ENCODE measurements around the gene ORC3. TPM values are rescaled to one million over a fixed set of nuclear protein-coding genes. Genes with fewer than 3 reads are reported as not detected.

ORC3 gene
- total RNA-seq, 2 experiments from 2014 or later: 33.8 to 36.1 TPM

DNA sequence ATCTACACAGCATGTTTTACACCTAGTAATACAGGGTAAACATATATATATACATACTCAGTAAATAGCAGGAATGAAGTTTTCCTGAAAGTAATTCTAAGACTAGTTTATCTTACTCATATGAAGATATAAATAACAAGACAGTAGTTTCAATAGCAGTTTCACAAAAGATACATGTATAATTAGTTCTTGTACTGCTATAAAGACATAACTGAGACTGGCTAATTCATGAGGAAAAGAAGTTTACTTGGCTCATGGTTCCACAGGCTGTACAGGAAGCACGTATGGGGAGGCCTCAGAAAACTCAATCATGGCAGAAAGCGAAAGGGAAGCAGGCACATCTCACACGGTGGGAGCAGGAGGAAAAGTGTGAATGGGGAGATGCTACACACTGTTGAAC, 17.1 kb upstream of the ORC3 start:
- Mint-ChIP-seq H3K36me3 (ENCODE audit: low read depth) (peaks cover 18% of the 10 kb centered on the region), H3K4me1 (ENCODE audit: low read depth) (peaks cover 48% of the 10 kb centered on the region), H3K4me3 (no peak overlapping the region), H3K27me3 (ENCODE audit: low read depth) (no peaks in the 10 kb centered on the region), H3K27ac (peak overlapping the region; percentile 1), H3K9me3 (no peaks in the 10 kb centered on the region)
- CTCF ChIA-PET: interaction anchor here (1.2 kb wide), 1 partner anchor 30 kb away, joined by 3 read pairs; no protein-coding TSS in a partner anchor
- intact Hi-C loops (cut with micrococcal nuclease): loop anchor here (5.0 kb wide), 1 partner anchor 234 kb away; no protein-coding TSS in a partner anchor
- DNase-seq: no peak

- Mint-ChIP-seq H3K9me3 (no peaks in the 10 kb centered on the region), H3K27me3 (ENCODE audit: low read depth) (no peaks in the 10 kb centered on the region), H3K4me3 (no peak overlapping the region), H3K36me3 (ENCODE audit: low read depth) (peaks cover 14% of the 10 kb centered on the region), H3K4me1 (ENCODE audit: low read depth) (peaks cover 48% of the 10 kb centered on the region), H3K27ac (peak overlapping the region; percentile 1)
- intact Hi-C loops (cut with micrococcal nuclease): loop anchor here (5.0 kb wide), 1 partner anchor 234 kb away; no protein-coding TSS in a partner anchor
- CTCF ChIA-PET: no interaction called here
- no peak for DNase-seq
Observed at GRCh38 chr6:87573307-87574024, 16.5 kb upstream of the ORC3 start.

DNA sequence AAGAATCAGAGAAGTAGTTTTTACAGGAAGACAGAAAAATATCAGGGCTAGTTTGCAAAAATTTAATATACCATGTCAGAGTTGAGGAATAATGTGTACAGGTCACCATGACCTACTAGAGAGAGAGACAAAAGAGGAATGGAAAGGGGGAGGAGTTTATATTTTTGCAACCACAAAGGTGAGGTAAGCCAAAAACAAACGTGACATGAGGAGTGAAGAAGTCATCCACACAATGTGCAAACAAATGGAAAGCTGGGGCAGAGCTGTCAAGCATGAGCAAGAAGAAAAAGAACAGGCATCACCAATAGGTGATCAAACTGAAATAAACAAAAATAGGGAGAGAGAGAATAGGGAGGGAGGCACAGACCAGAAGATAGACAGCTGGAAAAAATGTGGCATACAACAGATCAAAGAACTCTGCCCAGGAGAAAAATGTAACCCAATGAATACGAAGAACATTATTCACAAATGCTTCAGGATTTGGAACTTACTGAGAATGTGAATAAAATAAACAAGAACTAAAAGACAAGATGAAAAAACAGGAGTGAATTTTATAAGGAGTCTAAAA, 15.6 kb upstream of the ORC3 start:
- no peaks in the 10 kb centered on the region for H3K27me3 Mint-ChIP-seq (ENCODE audit: low read depth)
- H3K4me1 Mint-ChIP-seq (ENCODE audit: low read depth): peaks cover 50% of the 10 kb centered on the region
- intact Hi-C loops (cut with micrococcal nuclease): loop anchor here (5.0 kb wide), 1 partner anchor 233 kb away; no protein-coding TSS in a partner anchor
- H3K4me3 Mint-ChIP-seq: no peak overlapping the region
- H3K27ac Mint-ChIP-seq: peak overlapping the region; percentile 39
- H3K9me3 Mint-ChIP-seq: no peaks in the 10 kb centered on the region
- CTCF ChIA-PET: no interaction called here
- peaks cover 15% of the 10 kb centered on the region for H3K36me3 Mint-ChIP-seq (ENCODE audit: low read depth)
- no peak for DNase-seq

GRCh38 chr6:87575423-87575822, 14.5 kb upstream of the ORC3 start:
- Mint-ChIP-seq H3K27me3 (ENCODE audit: low read depth) (no peaks in the 10 kb centered on the region), H3K4me1 (ENCODE audit: low read depth) (peaks cover 53% of the 10 kb centered on the region), H3K4me3 (no peak overlapping the region), H3K36me3 (ENCODE audit: low read depth) (peaks cover 23% of the 10 kb centered on the region), H3K27ac (no peak overlapping the region), H3K9me3 (no peaks in the 10 kb centered on the region)
- intact Hi-C loops (cut with micrococcal nuclease): no loop called here
- CTCF ChIA-PET: interaction anchor here (0.6 kb wide), 1 partner anchor 40 kb away, joined by 3 read pairs; no protein-coding TSS in a partner anchor
- DNase-seq: no peak

DNA sequence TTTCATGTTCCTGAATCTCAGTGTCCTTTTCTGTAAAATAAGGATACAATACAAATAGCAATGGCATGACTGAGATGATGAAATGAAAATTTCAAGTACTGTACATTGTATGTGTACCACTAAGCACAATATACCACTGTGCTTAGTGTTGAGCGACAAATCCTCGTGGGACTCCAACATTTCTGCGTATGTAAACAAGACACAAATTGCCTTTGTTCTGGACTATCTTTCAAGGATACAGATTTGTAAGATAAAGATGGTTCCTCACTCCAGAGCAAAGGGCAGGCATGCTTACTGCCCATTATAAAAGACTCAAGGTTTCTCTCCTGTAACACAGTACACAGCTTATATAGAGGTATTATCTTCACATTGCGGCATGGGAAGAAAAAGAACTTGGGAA, 6.1 kb upstream of the ORC3 start:
- Mint-ChIP-seq H3K36me3 (ENCODE audit: low read depth) (peaks cover 34% of the 10 kb centered on the region), H3K27me3 (ENCODE audit: low read depth) (no peaks in the 10 kb centered on the region), H3K27ac (no peak overlapping the region), H3K4me1 (ENCODE audit: low read depth) (peaks cover 52% of the 10 kb centered on the region), H3K9me3 (no peaks in the 10 kb centered on the region), H3K4me3 (no peak overlapping the region)
- intact Hi-C loops (cut with micrococcal nuclease): no loop called here
- DNase-seq: no peak
- CTCF ChIA-PET: no interaction called here

- no peak overlapping the region for H3K27ac Mint-ChIP-seq
- intact Hi-C loops (cut with micrococcal nuclease): no loop called here
- H3K9me3 Mint-ChIP-seq: no peaks in the 10 kb centered on the region
- no peak overlapping the region for H3K4me3 Mint-ChIP-seq
- DNase-seq: no peak
- no peaks in the 10 kb centered on the region for H3K27me3 Mint-ChIP-seq (ENCODE audit: low read depth)
- peaks cover 27% of the 10 kb centered on the region for H3K36me3 Mint-ChIP-seq (ENCODE audit: low read depth)
- CTCF ChIA-PET: no interaction called here
- peaks cover 59% of the 10 kb centered on the region for H3K4me1 Mint-ChIP-seq (ENCODE audit: low read depth)
Observed at GRCh38 chr6:87586371-87587077, 3.4 kb upstream of the ORC3 start.

DNA sequence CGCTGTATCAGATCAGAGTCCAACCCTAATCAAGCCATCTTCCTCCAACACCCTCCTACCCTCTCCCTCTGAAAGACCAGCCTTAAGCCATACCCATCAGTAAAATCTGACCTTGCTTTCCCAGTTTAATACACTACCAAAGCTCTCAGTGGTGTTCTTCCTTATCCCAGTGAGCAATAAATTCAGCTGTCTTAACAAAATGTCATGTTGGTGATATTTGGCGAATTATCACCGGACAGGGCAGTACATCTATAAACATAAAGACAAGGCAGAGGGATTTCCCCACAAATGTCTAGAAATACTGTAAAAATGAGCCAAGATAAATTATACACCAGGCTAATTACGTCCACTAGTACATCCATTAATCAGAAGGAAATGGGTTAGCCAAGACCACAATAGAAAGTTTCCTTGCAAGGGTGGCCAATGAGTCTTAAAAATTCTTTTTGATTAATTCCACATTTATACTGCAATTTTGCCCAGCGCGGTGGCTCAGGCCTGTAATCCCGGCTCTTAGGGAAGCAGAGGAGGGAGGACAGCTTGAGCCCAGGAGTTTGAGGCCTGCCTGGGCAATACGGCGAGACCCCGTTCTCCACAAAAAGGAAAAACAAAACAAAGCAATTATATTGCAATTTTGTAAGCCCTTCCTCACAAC, 1.1 kb upstream of the ORC3 start:
- Mint-ChIP-seq H3K9me3 (no peaks in the 10 kb centered on the region), H3K27me3 (ENCODE audit: low read depth) (no peaks in the 10 kb centered on the region), H3K27ac (peak overlapping the region; percentile 83), H3K4me1 (ENCODE audit: low read depth) (peaks cover 61% of the 10 kb centered on the region), H3K36me3 (ENCODE audit: low read depth) (peaks cover 23% of the 10 kb centered on the region), H3K4me3 (peak overlapping the region; percentile 90)
- CTCF ChIA-PET: no interaction called here
- intact Hi-C loops (cut with micrococcal nuclease): no loop called here
- DNase-seq: no peak

DNA sequence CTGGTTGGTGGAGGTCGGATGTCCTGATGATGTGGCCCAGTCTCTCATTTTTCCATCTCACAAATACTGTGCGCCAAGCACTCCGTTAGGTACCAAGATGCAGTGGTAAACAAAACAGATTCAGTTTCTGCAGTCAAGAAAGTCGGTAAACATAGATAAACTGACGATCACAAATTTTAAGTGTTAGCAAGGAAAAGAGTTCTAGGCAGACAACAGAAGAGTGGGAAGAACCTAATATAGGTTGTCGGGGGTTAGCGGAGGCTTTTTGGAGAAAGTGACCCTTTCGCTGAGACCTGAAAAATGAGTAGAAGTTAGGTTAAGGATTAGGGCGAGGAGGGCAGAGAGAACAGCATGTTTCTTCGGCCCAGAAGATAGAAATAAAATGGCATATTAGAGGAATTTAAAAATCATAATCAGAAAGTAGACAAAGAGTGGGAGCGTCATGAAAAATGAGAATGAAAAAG, 514 bp downstream of the ORC3 start:
- peaks cover 26% of the 10 kb centered on the region for H3K36me3 Mint-ChIP-seq (ENCODE audit: low read depth)
- CTCF ChIA-PET: no interaction called here
- H3K27me3 Mint-ChIP-seq (ENCODE audit: low read depth): no peaks in the 10 kb centered on the region
- DNase-seq: no peak
- H3K9me3 Mint-ChIP-seq: no peaks in the 10 kb centered on the region
- peak overlapping the region; percentile 90 for H3K4me3 Mint-ChIP-seq
- intact Hi-C loops (cut with micrococcal nuclease): loop anchor here (1.0 to 5.0 kb wide), 9 partner anchors 62 to 1912 kb away; partner anchors contain the start of genes AKIRIN2, PNRC1, SLC35A1 and SMIM8
- H3K4me1 Mint-ChIP-seq (ENCODE audit: low read depth): peaks cover 57% of the 10 kb centered on the region
- peak overlapping the region; percentile 83 for H3K27ac Mint-ChIP-seq

DNA sequence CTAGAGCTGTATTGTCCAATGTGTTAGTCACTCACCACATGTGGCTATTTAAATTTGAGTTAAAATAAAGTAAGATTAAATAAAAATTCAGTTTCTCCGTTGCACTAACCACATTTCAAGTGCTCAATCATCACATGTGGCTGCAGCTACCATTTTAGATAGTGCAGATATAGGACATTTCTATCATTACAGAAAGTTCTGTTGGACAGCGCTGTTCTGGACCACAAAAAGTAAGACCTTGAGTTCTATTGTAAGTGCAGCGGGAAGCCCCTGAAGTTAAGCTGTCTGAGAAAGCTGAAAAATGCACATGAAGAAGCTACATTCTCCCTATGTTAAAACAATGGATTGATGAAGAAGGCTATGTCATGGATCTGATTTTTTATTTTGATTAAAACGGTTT, 1.1 kb downstream of the ORC3 start:
- Mint-ChIP-seq H3K27ac (peak overlapping the region; percentile 83), H3K36me3 (ENCODE audit: low read depth) (peaks cover 25% of the 10 kb centered on the region), H3K9me3 (no peaks in the 10 kb centered on the region), H3K4me1 (ENCODE audit: low read depth) (peaks cover 53% of the 10 kb centered on the region), H3K4me3 (peak overlapping the region; percentile 90), H3K27me3 (ENCODE audit: low read depth) (no peaks in the 10 kb centered on the region)
- intact Hi-C loops (cut with micrococcal nuclease): loop anchor here (1.0 to 5.0 kb wide), 9 partner anchors 61 to 1912 kb away; partner anchors contain the start of genes AKIRIN2, PNRC1, SLC35A1 and SMIM8
- no peak for DNase-seq
- CTCF ChIA-PET: no interaction called here

GRCh38 chr6:87600576-87600975, 10.6 kb downstream of the ORC3 start:
- Mint-ChIP-seq H3K27ac (no peak overlapping the region), H3K27me3 (ENCODE audit: low read depth) (no peaks in the 10 kb centered on the region), H3K4me1 (ENCODE audit: low read depth) (no peaks in the 10 kb centered on the region), H3K36me3 (ENCODE audit: low read depth) (peaks cover 5% of the 10 kb centered on the region), H3K9me3 (no peaks in the 10 kb centered on the region), H3K4me3 (no peak overlapping the region)
- DNase-seq: no peak
- CTCF ChIA-PET: no interaction called here
- intact Hi-C loops (cut with micrococcal nuclease): no loop called here

DNA sequence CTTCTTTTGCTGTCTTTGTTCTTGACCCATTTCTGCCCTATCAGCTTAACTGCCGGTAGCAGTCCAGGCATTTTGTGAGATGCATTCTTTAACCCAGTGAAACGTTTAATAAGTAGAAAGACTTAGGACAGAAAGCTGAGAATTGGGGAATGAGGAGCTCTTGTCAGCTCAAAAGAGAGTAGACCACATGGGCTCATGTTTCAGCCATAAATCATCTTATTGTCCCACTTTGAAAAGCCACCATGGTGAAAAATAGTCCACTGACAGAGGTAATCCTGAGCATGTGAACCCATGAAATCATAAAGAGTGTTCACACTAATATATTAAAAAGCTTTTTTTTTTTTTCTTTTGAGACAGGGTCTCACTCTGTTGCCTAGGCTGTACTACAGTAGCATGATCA, 16.3 kb downstream of the ORC3 start:
- H3K27ac Mint-ChIP-seq: no peak overlapping the region
- H3K27me3 Mint-ChIP-seq (ENCODE audit: low read depth): no peaks in the 10 kb centered on the region
- intact Hi-C loops (cut with micrococcal nuclease): no loop called here
- H3K36me3 Mint-ChIP-seq (ENCODE audit: low read depth): peaks cover 12% of the 10 kb centered on the region
- no peak for DNase-seq
- CTCF ChIA-PET: interaction anchor here (0.7 kb wide), 1 partner anchor 13 kb away, joined by 7 read pairs; no protein-coding TSS in a partner anchor
- no peaks in the 10 kb centered on the region for H3K9me3 Mint-ChIP-seq
- H3K4me3 Mint-ChIP-seq: no peak overlapping the region
- no peaks in the 10 kb centered on the region for H3K4me1 Mint-ChIP-seq (ENCODE audit: low read depth)

- Mint-ChIP-seq H3K27ac (no peak overlapping the region), H3K36me3 (ENCODE audit: low read depth) (peaks cover 25% of the 10 kb centered on the region), H3K4me3 (no peak overlapping the region), H3K27me3 (ENCODE audit: low read depth) (no peaks in the 10 kb centered on the region), H3K9me3 (no peaks in the 10 kb centered on the region), H3K4me1 (ENCODE audit: low read depth) (no peaks in the 10 kb centered on the region)
- intact Hi-C loops (cut with micrococcal nuclease): no loop called here
- CTCF ChIA-PET: interaction anchor here (0.7 kb wide), 1 partner anchor 11 kb away, joined by 3 read pairs; no protein-coding TSS in a partner anchor
- DNase-seq: no peak
Observed at GRCh38 chr6:87608802-87609201, 18.9 kb downstream of the ORC3 start.

Measured in activated naive CD4-positive, alpha-beta T cell treated with anti-CD3 and anti-CD28 coated beads for 36 hours (primary cell).